GM12864 (cell line): ENCODE results near the gene MMRN1.

ENCODE experiments used
- DNase-seq: peaks from one replicate; pipeline ENCODE4 v3.0.0-alpha.2; 2011; ENCODE audit warnings: low read depth
- H3K4me3 ChIP-seq: 2 replicates; pipeline ENCODE4 v1.5.1; 2011; ENCODE audit warnings: mild to moderate bottlenecking, low read depth, low read length, control low read depth
- TF ChIP-seq, protein P1 (sequence below): IDR thresholded peaks from 2 replicates; pipeline ENCODE4 v1.5.1; 2011; ENCODE audit warnings: low read depth, mild to moderate bottlenecking, moderate library complexity, low read length, control low read depth, inconsistent platforms; ENCODE audit errors: missing control alignments

The MMRN1 gene

DNA sequence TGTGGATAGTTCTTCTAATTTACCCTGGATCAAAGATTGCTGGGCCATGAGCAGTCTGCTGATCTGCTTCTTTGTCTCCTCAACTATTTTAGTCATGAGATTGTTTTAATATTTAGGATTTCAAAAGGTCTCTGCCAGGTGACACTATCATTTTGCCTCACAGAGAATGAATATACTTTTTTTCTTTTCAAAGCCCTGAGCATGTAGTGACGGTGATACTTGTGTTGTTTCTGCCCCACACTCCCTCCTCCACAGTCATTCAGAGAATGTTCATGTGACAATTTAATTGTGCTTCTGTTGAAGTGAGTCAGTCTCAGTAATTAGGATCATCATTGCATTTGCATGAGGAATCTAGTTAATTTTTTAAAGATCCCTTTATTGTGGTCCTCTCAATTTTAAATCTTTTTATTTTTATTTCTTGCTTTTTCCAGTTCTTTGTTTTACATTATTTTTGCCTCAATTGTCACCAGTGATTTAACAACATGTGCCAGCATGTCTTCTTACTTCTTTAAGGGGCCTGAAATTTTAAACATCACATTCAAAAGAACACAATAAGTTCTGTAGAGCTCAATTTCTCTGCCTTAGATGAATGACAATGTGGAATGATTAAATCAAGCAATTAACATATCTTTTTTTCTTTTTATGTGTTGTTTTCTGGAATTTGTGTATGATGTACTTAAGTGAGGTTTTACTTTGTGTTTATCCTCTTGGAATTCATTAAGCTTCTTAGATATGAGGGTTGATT is 12.3 kb downstream of the MMRN1 start:
- H3K4me3 ChIP-seq: no peak overlapping the region
- TF ChIP-seq, protein P1, sequence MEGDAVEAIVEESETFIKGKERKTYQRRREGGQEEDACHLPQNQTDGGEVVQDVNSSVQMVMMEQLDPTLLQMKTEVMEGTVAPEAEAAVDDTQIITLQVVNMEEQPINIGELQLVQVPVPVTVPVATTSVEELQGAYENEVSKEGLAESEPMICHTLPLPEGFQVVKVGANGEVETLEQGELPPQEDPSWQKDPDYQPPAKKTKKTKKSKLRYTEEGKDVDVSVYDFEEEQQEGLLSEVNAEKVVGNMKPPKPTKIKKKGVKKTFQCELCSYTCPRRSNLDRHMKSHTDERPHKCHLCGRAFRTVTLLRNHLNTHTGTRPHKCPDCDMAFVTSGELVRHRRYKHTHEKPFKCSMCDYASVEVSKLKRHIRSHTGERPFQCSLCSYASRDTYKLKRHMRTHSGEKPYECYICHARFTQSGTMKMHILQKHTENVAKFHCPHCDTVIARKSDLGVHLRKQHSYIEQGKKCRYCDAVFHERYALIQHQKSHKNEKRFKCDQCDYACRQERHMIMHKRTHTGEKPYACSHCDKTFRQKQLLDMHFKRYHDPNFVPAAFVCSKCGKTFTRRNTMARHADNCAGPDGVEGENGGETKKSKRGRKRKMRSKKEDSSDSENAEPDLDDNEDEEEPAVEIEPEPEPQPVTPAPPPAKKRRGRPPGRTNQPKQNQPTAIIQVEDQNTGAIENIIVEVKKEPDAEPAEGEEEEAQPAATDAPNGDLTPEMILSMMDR: no peak
- no peak for DNase-seq

DNA sequence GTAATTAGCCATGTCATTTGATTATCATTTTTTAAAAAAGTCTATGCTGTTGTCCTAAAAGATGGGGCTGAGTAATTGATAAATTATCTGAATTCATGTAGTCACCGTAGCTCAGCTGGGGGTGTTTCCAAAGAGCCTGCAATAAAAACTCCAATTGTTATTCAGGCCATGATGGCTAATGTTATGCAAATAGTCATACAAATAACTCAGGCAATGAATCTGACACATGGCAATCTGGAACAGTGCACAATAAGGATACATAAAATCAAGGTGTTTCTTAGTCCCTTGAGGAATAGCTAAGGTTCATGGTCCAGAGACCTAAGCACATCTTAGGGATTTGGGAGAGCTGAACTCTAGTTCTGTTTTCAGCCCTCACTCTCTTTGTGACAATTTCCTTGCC is 15.2 kb downstream of the MMRN1 start:
- DNase-seq: no peak
- no peak overlapping the region for H3K4me3 ChIP-seq
- TF ChIP-seq, protein P1: no peak

DNA sequence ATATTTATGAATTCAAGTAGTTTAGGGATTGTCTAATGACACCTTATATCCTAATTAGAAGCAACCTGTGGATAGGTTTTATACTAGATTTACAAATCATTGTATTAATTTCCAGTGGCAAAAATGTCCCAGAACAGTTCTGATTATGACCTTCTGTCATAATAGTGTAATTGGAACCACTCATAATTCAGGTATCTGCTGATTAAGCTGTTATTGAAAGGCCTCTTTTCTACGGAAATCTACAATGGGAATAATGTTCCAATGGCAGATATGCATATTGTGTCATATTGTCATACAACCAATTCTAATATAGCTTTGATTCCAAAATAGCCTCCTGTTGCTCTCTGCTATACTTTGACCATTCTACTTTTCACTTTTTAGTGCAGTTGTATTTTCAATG is 19.0 kb downstream of the MMRN1 start:
- TF ChIP-seq, protein P1: no peak
- DNase-seq: no peak

DNA sequence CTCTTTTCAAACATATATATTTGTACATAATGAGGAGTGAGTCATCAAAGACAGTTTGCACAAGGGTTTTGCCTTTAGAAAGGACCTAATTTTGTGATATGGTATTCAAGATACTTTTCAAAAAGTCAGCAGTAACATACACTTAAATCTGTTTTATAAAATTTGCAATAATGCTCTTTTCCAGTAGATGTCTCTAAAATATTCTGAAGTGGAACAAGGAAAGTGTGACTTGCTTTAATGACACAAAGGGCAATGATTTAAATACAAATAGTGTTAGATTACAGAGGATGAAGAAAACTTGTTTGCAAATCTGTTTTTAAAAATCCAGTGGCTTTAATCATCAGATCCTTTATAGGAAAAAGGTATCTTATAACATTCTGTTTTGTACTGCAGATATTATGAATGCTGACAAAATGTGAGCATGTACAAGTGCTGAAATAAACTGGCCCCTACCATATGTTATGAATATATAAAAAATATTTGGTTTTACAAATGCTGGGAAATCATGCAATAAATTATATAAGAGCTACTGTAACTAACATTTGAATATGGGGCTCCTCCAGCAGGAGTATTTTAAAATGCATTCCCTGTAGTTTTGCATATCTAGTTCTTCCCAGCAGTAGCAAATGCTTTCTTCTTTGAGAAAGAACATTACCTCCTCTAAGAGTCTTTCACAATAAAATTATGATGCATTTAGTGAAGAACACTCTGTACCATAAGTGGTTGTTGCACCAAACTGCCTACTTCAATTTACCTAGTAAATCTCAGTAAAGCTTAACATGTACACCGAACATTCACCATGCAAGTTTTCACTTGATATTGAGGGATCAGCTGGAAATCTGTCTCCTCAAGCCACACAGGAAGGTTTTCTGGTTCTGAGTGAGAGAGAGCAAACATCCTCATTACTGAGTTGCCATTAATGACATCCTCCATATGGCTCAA is 20.2 kb downstream of the MMRN1 start:
- TF ChIP-seq, protein P1: no peak
- DNase-seq: no peak

More for the DNA sequence above, 19.0 kb downstream of the MMRN1 start:
- no peak overlapping the region for H3K4me3 ChIP-seq

DNA sequence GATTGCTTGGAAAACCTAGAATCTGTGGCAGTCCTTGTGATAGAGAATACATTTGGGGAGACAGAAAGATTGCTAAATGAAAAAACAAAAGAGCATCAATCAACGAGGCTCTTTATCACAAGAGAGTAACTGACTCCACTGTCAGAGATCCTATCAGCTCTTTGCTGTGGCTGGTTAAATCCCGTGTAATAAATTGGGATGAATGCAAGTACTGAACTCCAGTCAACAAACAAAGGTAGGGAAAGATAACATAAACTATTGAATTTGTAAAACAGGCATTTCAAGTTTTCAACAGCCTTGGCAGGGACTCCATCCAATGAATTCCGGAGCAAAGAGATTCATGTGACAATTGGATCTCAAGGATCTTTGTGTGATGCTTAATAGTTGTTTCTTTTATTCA is 21.3 kb downstream of the MMRN1 start:
- H3K4me3 ChIP-seq: no peak overlapping the region
- no peak for DNase-seq
- TF ChIP-seq, protein P1: no peak

More for the DNA sequence above, 20.2 kb downstream of the MMRN1 start:
- H3K4me3 ChIP-seq: no peak overlapping the region

DNA sequence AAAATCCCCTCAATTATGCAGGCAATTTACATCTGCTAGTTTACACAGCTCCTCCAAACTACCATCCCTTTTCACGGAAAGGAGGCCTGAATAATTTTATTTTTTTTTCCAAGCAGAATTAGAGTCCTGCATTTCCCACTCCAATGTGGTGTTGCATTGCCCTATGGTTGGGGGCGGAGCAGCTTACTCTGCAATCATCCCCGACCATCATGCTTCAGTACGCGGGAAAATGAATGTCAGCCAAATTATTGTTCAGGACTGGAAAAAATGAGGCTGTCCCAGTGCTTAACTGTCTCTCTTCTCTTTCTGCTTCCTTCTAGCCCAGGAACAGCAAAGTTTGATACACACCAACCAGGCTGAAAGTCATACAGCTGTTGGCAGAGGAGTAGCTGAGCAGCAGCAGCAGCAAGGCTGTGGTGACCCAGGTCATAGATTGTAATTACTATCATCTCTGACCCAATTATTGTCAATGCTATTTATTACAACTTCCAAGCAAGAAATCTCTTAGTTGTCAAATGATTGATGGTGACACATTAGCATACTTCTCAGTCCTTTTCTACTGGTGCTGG is 28.3 kb downstream of the MMRN1 start:
- no peak overlapping the region for H3K4me3 ChIP-seq
- DNase-seq: no peak
- TF ChIP-seq, protein P1: no peak
